MM.1S (cell line): ENCODE measurements around the gene LRCH4.
"Not testable (repeated sequence)": the region's sequence is repeated elsewhere in the genome, so short reads cannot be mapped to it uniquely, and the experiment has no call there.

Source experiments
- EZH2 ChIP-seq: fragments of 300-600 bp; sonication (generic); optimal IDR thresholded peaks from 2 replicates; pipeline ENCODE3; 2017; ENCODE audit warnings: low read depth, mild to moderate bottlenecking, antibody characterized with exemption, low read length, mixed read lengths
- TF ChIP-seq, protein P1 (sequence below): fragments of 300-600 bp; sonication (generic); IDR thresholded peaks from 2 replicates; pipeline ENCODE4 v1.5.1; 2016; ENCODE audit warnings: antibody characterized with exemption, low read length, mixed read lengths

DNA sequence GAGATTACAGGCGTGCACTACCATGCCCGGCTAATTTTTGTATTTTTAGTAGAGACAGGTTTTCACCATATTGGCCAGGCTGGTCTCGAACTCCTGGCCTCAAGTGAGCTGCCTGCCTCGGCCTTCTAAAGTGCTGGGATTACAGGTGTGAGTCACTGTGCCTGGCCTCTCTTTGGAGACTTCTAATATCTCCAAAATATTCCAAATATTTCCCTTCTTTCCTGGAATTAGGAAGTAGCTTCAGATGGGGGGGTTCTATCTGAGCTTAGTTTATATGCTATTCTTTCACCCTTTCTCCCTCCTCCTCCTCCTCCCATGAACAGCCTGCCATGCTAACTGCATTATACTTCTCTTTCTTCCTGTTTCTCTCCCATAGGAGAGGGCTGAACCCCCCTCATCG is 37.5 kb downstream of the LRCH4 start:
- TF ChIP-seq EZH2: not testable (repeated sequence)
- TF ChIP-seq, protein P1, sequence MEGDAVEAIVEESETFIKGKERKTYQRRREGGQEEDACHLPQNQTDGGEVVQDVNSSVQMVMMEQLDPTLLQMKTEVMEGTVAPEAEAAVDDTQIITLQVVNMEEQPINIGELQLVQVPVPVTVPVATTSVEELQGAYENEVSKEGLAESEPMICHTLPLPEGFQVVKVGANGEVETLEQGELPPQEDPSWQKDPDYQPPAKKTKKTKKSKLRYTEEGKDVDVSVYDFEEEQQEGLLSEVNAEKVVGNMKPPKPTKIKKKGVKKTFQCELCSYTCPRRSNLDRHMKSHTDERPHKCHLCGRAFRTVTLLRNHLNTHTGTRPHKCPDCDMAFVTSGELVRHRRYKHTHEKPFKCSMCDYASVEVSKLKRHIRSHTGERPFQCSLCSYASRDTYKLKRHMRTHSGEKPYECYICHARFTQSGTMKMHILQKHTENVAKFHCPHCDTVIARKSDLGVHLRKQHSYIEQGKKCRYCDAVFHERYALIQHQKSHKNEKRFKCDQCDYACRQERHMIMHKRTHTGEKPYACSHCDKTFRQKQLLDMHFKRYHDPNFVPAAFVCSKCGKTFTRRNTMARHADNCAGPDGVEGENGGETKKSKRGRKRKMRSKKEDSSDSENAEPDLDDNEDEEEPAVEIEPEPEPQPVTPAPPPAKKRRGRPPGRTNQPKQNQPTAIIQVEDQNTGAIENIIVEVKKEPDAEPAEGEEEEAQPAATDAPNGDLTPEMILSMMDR: not testable (repeated sequence)
